ENCODE measurements around the gene GAPVD1. TPM values are rescaled to one million over a fixed set of nuclear protein-coding genes. Genes with fewer than 3 reads are reported as not detected.

The GAPVD1 gene
- total and polyA plus RNA-seq, 2 of the 8 experiments (the other 6 are each of a cell fraction or from before 2014, with no cell fraction given) = 5.5 to 40.5 TPM

DNA sequence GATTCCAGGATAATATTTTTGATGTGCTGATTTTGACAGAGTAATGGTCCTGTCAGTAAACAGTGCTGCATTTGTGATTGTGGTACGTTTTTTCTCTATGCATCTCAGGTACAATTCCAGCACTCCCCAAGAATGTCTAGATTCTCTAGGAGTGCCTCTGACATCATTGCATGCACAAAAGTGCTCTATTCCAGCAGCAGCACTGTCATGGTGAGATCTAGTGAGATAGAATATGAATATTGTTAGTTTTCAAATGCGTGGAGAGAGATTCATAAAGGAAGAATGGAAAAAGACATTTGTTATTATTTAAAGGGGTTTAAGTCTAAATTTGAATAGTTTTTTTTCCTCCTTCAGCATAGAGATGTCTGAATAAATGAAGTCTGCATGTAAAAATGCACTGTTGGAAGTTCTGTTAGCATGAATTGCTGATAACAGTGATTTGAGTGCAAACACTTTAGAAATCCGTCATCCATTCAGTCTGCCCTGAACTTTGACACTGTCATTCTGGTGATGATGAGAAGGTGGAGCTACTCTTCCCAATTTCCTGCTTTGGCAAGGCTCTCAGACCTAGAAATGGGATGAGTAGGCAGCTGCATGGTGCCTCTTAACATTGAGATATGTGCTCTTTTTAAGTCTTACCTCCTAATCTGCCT, 84.6 kb downstream of the GAPVD1 start:
- no peak for TF ChIP-seq JUN (IDR thresholded peaks at IDR 0.05; ENCODE audit: low read depth, low read length)
- TF ChIP-seq EGR1 (IDR thresholded peaks at IDR 0.05; ENCODE audit: borderline replicate concordance, low read depth, low read length) = no peak
- TF ChIP-seq SP2 (IDR thresholded peaks at IDR 0.05; ENCODE audit: low read length) = no peak
- no peak for TF ChIP-seq NRF1 (IDR thresholded peaks at IDR 0.05; ENCODE audit: low read depth, low read length)
- no peak for TF ChIP-seq CREB1 (IDR thresholded peaks at IDR 0.05)
- no peak for TF ChIP-seq TEAD4 (IDR thresholded peaks at IDR 0.05; ENCODE audit: low read depth, low read length)
- no peak for TF ChIP-seq RXRA (IDR thresholded peaks at IDR 0.05; ENCODE audit: insufficient read depth, low read depth, low read length)
- no peak for TF ChIP-seq KDM1A (IDR thresholded peaks at IDR 0.05; ENCODE audit: borderline replicate concordance, low read length)
- FAIRE-seq (no peak), DNase-seq (ENCODE audit: low read depth in 1 of 2, low spot score in 2 of 2) (no peak)
- no peak overlapping the region for H2BK15ac ChIP-seq (ENCODE audit: low read length)
- no peak overlapping the region for H4K91ac ChIP-seq (replicated peaks; ENCODE audit: insufficient read length, low read length)
- peaks cover 0 to 2% of the 10 kb centered on the region in 2 experiments for H4K20me1 ChIP-seq (replicated peaks in 1 of 2; ENCODE audit: control insufficient read depth in 1 of 2, insufficient read depth in 2 of 2, low read length in 2 of 2)
- H3K4me2 ChIP-seq (ENCODE audit: insufficient read depth in 1 of 2, low read depth in 2 of 2, low read length in 2 of 2) = no peak overlapping the region
- peaks cover 4 to 9% of the 10 kb centered on the region in 2 experiments; a peak in 2 of 4 replicates for H3K9me3 ChIP-seq (ENCODE audit: insufficient read depth in 2 of 2, low read depth in 1 of 2, low read length in 1 of 2)
- H3K14ac ChIP-seq (ENCODE audit: insufficient read length) = no peak overlapping the region
- no peak overlapping the region for H2BK12ac ChIP-seq (ENCODE audit: low read depth, low read length)
- no peak overlapping the region for H3K9ac ChIP-seq (replicated peaks in 1 of 4; ENCODE audit: extremely low read depth in 1 of 4, low read depth in 3 of 4, low read length in 3 of 4)
- ChIA-PET CTCF (ENCODE audit: partially characterized antibody) (interaction anchor here (0.7 to 5.2 kb wide), 3 partner anchors 15 to 29 kb away, joined by 3 to 24 read pairs (median 4); no protein-coding TSS in a partner anchor), POLR2A (ENCODE audit: partially characterized antibody) (interaction anchor here (0.5 to 2.2 kb wide), 3 partner anchors 32 to 72 kb away, joined by 3 to 5 read pairs (median 3); no protein-coding TSS in a partner anchor)
- H3K27ac ChIP-seq (ENCODE audit: low read depth, low read length) = no peak overlapping the region
- H3K23me2 ChIP-seq (ENCODE audit: low read depth, low read length) = no peaks in the 10 kb centered on the region
- H2AFZ ChIP-seq (ENCODE audit: low read length) = no peak overlapping the region
- H3K23ac ChIP-seq (ENCODE audit: insufficient read length) = no peak overlapping the region
- H3K27me3 ChIP-seq (replicated peaks in 1 of 4; ENCODE audit: control insufficient read depth in 3 of 4, extremely low read depth in 1 of 4, insufficient read depth in 3 of 4, low read length in 3 of 4) = no peaks in the 10 kb centered on the region
- H2BK20ac ChIP-seq (ENCODE audit: low read length) = no peak overlapping the region
- H3K56ac ChIP-seq (replicated peaks; ENCODE audit: insufficient read length, low read depth, low read length) = no peak overlapping the region
- H2BK120ac ChIP-seq (replicated peaks; ENCODE audit: low read depth, low read length) = no peak overlapping the region
- WGBS, 2 experiments (ENCODE audit: extremely low coverage in 1 of 2, insufficient coverage in 1 of 2, insufficient read length in 1 of 2, insufficient replicate concordance in 2 of 2, low coverage in 1 of 2, low lambda C conversion rate in 2 of 2, missing lambda C conversion rate in 1 of 2) = 92% methylated on average over 3 of the region's 3 CpGs; no CpG with 5 or more reads in 1 of the 2 experiments
- no peak overlapping the region for H2AK5ac ChIP-seq (ENCODE audit: low read depth, low read length)
- H3K79me2 ChIP-seq (ENCODE audit: control insufficient read depth in 1 of 2, insufficient read depth in 2 of 2, low read length in 2 of 2) = no peaks in the 10 kb centered on the region
- no peak overlapping the region for H3K18ac ChIP-seq (ENCODE audit: extremely low read depth, low read length)
- H3K79me1 ChIP-seq (ENCODE audit: low read depth, low read length) = no peaks in the 10 kb centered on the region
- H4K8ac ChIP-seq (ENCODE audit: extremely low read depth, insufficient read depth, low read length) = no peak overlapping the region
- no peak overlapping the region for H2BK5ac ChIP-seq (ENCODE audit: low read depth, low read length)
- no peak overlapping the region for H3K4ac ChIP-seq (replicated peaks; ENCODE audit: insufficient read length, low read depth, low read length)
- peaks cover 7 to 38% (median 28%) of the 10 kb centered on the region in 4 experiments for H3K36me3 ChIP-seq (ENCODE audit: control insufficient read depth in 2 of 4, insufficient read depth in 4 of 4, low read length in 3 of 4)
- H4K5ac ChIP-seq (ENCODE audit: insufficient read length, low read depth, low read length) = no peak overlapping the region
- H3K4me1 ChIP-seq (replicated peaks in 1 of 4; ENCODE audit: control insufficient read depth in 3 of 4, insufficient read depth in 4 of 4, low read length in 3 of 4) = peaks cover 0 to 11% (median 4%) of the 10 kb centered on the region in 4 experiments; a peak in 5 of 7 replicates
- no peak overlapping the region for H3K4me3 ChIP-seq (ENCODE audit: extremely low read depth in 1 of 4, insufficient read depth in 2 of 4, low read depth in 3 of 4, low read length in 4 of 4)
